NCI-H1436 (cell line): ENCODE data around the gene SGK2.

Source experiments
- DNase-seq: peaks from one replicate; lab custom pipeline; 2025; lab: John Stamatoyannopoulos, UW

Gene SGK2

GRCh38 chr20:43536041-43536816 is 22.6 kb upstream of the SGK2 start:
- DNase-seq = no peak

- no peak for DNase-seq
Observed at GRCh38 chr20:43536817-43537440, 21.9 kb upstream of the SGK2 start.

GRCh38 chr20:43537921-43538877 is 20.6 kb upstream of the SGK2 start:
- peak; percentile 11 for DNase-seq

GRCh38 chr20:43538878-43539700 is 19.7 kb upstream of the SGK2 start:
- DNase-seq = no peak

GRCh38 chr20:43539975-43540672 is 18.7 kb upstream of the SGK2 start:
- no peak for DNase-seq

- DNase-seq = no peak
Observed at GRCh38 chr20:43540673-43541060, 18.2 kb upstream of the SGK2 start.

GRCh38 chr20:43541214-43541613 is 17.6 kb upstream of the SGK2 start:
- DNase-seq = no peak

- DNase-seq = no peak
Observed at GRCh38 chr20:43542161-43542560, 16.7 kb upstream of the SGK2 start.

- no peak for DNase-seq
Observed at GRCh38 chr20:43542674-43543073, 16.2 kb upstream of the SGK2 start.

GRCh38 chr20:43543138-43543537 is 15.7 kb upstream of the SGK2 start:
- no peak for DNase-seq

GRCh38 chr20:43544501-43544900 is 14.3 kb upstream of the SGK2 start:
- DNase-seq = no peak

- no peak for DNase-seq
Observed at GRCh38 chr20:43545837-43546578, 12.8 kb upstream of the SGK2 start.

GRCh38 chr20:43548273-43548880 is 10.4 kb upstream of the SGK2 start:
- DNase-seq = no peak

- no peak for DNase-seq
Observed at GRCh38 chr20:43549416-43550065, 9.3 kb upstream of the SGK2 start.

- DNase-seq = no peak
Observed at GRCh38 chr20:43550456-43550855, 8.4 kb upstream of the SGK2 start.

GRCh38 chr20:43554369-43554768 is 4.5 kb upstream of the SGK2 start:
- no peak for DNase-seq

- DNase-seq = no peak
Observed at GRCh38 chr20:43559147-43559987, 540 bp downstream of the SGK2 start.

- DNase-seq = no peak
Observed at GRCh38 chr20:43560974-43561373, 2.1 kb downstream of the SGK2 start.
